Colon (tissue), 2 donors: Measurements from ENCODE around the gene DPM1.
"Not testable (repeated sequence)": the region's sequence is repeated elsewhere in the genome, so short reads cannot be mapped to it uniquely, and the experiment has no call there.

Experiments
- FAIRE-seq: peaks from 2 replicates; lab custom pipeline; 2012; peaks lifted over from hg19 to GRCh38; lab: Jason Lieb, UNC
- donor health status: control.
- donor health status: control.

DPM1 gene

GRCh38 chr20:50978533-50978932 lies 20.2 kb upstream of the DPM1 start:
- FAIRE-seq: not testable (repeated sequence)

GRCh38 chr20:50977066-50978021 lies 19.0 kb upstream of the DPM1 start:
- FAIRE-seq: no peak

GRCh38 chr20:50975701-50976330 lies 17.5 kb upstream of the DPM1 start:
- no peak for FAIRE-seq

DNA sequence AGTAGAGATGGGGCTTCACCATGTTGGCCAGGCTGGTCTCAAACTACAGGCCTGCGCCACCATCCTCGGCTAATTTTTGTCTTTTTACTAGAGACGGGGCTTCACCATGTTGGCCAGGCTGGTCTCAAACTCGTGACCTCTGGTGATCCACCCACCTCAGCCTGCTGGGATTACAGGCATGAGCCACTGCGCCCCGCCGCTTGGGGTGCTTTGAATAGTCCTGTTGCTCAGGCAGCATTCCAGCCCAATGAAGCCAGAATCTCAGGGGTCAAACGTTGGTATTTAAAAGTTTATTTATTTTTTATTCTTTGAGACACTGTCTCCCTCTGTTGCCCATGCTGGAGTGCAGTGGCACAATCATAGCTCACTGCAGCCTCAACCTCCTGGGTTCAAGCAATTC lies 11.6 kb upstream of the DPM1 start:
- FAIRE-seq: no peak

DNA sequence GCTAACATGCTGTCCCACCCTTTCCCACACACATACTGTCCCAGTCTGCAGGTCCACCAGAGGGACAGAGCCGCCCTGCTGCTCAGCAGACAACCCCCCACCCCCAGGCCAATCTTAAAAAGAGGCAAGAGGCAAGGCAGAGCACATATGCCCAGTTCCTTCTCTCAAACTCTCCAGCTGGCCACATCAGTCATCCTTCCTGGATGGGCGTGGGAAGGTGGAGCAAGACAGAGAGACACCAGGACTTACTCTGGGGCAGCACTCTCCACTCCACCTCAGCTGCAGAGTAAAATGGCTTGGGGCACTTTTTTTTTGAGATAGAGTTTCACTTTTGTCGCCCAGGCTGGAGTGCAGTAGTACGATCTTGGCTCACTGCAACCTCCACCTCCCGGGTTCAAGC lies 11.1 kb upstream of the DPM1 start:
- no peak for FAIRE-seq

DNA sequence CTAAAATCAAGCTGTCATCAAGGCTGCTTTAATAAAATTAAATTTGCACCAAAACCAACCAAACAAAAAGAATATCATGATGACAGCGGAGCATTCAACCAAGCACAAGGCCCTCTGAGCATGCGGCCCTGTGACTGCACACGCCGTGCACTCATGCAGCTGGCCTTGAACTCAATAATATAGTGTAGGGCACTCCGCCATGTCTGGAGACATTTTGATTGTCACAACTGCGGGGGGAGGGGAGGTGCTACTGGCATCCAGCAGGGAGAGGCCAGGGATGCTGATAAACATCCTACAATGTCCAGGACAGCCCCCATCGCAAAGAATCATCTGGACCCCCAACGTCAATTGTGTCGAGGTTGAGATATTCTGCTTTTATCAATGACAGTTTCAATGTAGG lies 10.0 kb upstream of the DPM1 start:
- no peak for FAIRE-seq

- FAIRE-seq: no peak
These were observed 9.3 kb upstream of the DPM1 start for GRCh38 chr20:50967586-50967985.

DNA sequence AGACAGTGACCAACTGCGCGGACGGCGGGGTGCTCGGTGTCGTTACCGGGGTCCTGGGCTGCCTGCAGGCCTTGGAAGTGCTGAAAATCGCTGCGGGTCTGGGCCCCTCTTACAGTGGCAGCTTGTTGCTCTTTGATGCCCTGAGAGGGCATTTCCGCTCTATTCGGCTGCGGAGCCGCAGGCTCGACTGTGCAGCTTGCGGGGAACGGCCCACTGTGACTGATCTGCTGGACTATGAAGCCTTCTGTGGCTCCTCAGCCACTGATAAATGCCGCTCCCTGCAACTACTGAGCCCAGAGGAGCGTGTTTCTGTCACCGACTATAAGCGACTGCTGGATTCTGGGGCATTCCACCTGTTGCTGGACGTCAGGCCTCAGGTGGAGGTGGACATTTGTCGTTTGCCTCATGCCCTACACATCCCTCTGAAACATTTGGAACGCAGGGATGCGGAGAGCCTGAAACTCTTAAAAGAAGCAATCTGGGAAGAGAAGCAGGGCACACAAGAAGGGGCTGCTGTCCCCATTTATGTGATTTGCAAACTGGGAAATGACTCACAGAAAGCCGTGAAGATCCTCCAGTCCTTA lies 1.3 kb upstream of the DPM1 start:
- FAIRE-seq: no peak

GRCh38 chr20:50958615-50959542 lies 547 bp upstream of the DPM1 start, which contains the start of gene MOCS3:
Gene MOCS3, plus strand, starts transcription at chr20:50958818. Its CDS starts 25 bp downstream, at chr20:50958843.
- FAIRE-seq: no peak

DNA sequence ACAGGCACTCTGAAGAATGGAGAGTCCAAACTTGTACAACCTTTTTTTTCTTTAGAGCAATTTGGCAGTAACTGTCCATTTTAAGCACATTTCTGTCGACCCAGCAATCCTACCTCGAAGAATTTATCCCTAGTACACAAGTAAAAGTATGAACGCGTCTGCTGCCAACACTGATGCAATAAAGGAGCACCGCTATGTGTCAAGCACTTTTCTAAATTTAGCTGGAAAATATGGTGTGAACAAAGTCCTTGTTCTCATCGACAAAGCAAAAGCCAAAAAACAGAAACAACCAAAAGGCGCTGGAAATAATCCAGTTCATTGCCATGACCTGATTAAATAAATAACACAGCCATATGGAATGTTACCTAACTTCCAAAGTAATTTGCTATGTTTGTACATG lies 1.1 kb downstream of the DPM1 start:
- FAIRE-seq: no peak

GRCh38 chr20:50953821-50954220 lies 4.5 kb downstream of the DPM1 start:
- FAIRE-seq: no peak

DNA sequence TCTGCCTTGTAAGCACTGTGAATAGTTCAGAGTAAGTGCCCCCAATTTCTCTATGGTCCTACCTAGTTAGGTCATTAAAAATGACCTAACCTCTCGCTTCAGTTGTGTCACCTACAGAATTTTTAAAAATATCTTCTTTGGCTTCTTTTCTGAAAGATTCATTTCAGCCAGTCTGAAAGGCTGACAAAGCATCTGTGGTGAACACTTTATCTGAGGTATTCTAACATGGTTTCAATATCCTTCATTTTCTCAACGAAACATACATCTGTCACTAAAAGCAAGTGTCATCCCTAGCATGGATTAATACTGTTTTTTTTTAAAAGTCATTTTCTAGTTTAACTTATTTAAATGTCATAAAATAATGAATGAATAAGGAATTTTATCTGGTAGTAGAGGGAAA lies 5.1 kb downstream of the DPM1 start:
- FAIRE-seq: no peak

GRCh38 chr20:50948132-50948785 lies 10.1 kb downstream of the DPM1 start:
- FAIRE-seq: no peak

DNA sequence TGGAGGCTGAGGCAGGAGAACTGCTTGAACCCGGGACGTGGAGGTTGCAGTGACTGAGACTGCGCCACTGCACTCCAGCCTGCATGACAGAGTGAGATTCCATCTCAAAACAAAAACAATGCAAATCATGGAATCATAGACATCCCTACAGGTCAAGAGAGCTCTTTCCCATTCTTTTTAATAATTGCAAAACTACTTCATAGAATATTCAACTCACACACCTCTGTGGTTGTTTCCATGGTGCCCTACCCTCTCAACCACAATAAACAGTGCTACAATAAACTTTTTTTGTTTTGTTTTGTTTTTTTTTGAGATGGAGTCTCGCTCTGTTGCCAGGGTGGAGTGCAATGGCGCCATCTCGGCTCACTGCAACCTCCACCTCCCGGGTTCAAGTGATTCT lies 15.3 kb downstream of the DPM1 start:
- FAIRE-seq: no peak

DNA sequence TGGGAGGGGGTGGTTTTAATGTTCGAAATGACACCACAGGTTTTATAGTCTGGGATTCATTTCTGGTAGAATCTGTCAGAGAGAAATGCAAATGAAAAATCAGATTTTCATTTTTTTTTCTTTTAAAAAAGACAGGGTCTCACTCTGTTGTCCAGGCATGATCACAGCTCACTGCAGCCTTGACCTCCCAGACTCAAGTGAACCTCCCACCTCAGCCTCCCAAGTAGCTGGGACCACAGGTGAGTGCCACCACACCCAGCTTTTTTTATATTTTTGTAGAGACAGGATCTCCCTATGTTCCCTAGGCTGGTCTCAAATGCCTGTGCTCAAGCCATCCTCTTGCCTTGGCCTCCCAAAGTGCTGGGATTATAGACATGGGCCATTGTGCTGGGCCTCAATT lies 24.7 kb downstream of the DPM1 start:
- FAIRE-seq: no peak

GRCh38 chr20:50932691-50933280 lies 25.5 kb downstream of the DPM1 start:
- FAIRE-seq: no peak

- no peak for FAIRE-seq
These were observed 26.3 kb downstream of the DPM1 start for GRCh38 chr20:50932016-50932485.

DNA sequence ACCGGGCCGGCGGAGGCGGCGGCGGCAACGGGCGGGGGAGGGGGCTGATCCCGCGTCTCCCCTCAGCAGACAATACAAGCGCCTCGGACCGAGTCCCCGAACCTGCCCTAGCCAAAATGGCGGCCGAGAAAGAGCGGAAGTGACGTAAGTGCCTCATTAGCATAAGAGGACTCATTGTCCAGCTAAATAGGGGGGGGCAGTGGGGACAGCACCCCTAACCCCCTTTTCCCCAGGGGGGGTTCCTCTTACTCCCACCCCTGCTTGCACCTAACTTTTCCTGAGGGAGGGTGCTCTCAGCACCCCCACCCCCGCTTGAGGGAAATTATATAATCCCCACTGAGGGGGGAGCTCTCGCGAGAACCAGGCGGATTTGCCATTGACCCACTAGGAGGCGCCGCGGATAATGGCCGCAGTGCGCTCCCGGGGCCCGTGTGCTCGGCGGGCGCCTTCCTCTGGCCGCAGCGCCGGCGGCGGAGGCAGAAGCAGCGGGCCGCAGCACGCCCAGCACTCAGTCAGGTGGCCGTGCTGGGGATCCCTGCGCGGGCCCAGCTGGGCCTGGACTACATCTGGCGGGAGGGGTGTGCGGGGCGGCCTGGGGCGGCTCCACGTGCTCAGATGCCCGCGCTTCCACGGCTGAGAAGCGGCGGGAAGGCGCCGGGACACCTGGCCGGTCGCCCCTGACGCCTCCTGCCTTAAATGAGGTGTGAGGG lies 26.9 kb downstream of the DPM1 start, which contains the start of gene ADNP:
Gene ADNP (minus strand): TSS at position 132 of the 710 bp plus-strand sequence. CDS start 27,441 bp downstream, outside the sequence.
- no peak for FAIRE-seq

DNA sequence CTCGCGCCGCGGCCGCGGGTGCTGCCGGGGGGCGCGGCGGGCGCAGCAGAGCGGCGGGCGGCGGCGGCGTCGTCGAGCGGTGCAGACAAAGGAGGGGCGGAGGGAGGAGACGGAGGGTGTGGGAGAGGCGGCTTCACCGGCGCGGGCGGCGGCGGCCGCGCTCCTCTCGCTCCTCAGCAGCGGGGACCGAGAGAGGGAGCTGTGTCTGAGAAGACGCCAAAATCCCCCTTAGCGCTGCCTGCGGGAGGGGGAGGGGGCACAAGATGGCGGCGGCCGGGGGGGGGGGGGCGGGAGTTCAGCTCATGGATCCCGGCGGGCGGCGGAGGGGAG lies 27.4 kb downstream of the DPM1 start:
- FAIRE-seq: no peak
